Esophagus (tissue), 2 donors: Measurements from ENCODE around the gene RIOK2. TPM values are rescaled to one million over a fixed set of nuclear protein-coding genes. Genes with fewer than 3 reads are reported as not detected.

Experiments
- H3K27ac ChIP-seq, 2 donors: one replicate each; pipeline ENCODE4 v1.5.1; 2013; ENCODE audit warnings: low read depth in 2 of 2, mild to moderate bottlenecking in 2 of 2, inconsistent platforms in 1 of 2, low read length in 1 of 2, moderate library complexity in 1 of 2
- H3K27me3 ChIP-seq, 2 donors: one replicate each; pipeline ENCODE4 v1.6.1; 2013; ENCODE audit warnings: low read length in 2 of 2, control low read depth in 1 of 2, mild to moderate bottlenecking in 1 of 2; ENCODE audit not compliant: insufficient read depth in 2 of 2, control insufficient read depth in 1 of 2
- H3K36me3 ChIP-seq, 2 donors: one replicate each; pipeline ENCODE4 v1.6.1; 2013; ENCODE audit warnings: low read length in 1 of 2; ENCODE audit not compliant: control insufficient read depth in 2 of 2, insufficient read depth in 2 of 2
- H3K4me1 ChIP-seq, 2 donors: one replicate each; pipeline ENCODE4 v1.6.1; 2013; ENCODE audit warnings: low read length in 1 of 2; ENCODE audit not compliant: control insufficient read depth in 2 of 2, insufficient read depth in 2 of 2
- H3K4me3 ChIP-seq, 2 donors: one replicate each; pipeline ENCODE4 v1.5.1; 2013; ENCODE audit warnings: low read length in 2 of 2, mild to moderate bottlenecking in 2 of 2, low read depth in 1 of 2, moderate library complexity in 1 of 2
- H3K9me3 ChIP-seq, 2 donors: one replicate each; pipeline ENCODE4 v1.6.1; 2013; ENCODE audit warnings: mild to moderate bottlenecking in 2 of 2, low read depth in 1 of 2, low read length in 1 of 2, moderate library complexity in 1 of 2; ENCODE audit not compliant: control insufficient read depth in 2 of 2, insufficient read depth in 1 of 2
- WGBS, 2 donors: extraction: QIAGEN DNeasy Blood & Tissue Kit; methylation state at CpG; one replicate each; pipeline ENCODE4 v1.1.7; 2013; 5-methylcytosine and 5-hydroxymethylcytosine counted together
- polyA plus RNA-seq, 2 donors: library from polyadenylated mRNA; stranded (reverse); fragments of 200-250 nt; gene quantifications; one replicate each; pipeline ENCODE4 v1.2.3, GENCODE V29; 2013
- donor health status: healthy with polysubstance abuse.
- donor health status: Bipolar disorder and iron deficiency.

The RIOK2 gene
- polyA plus RNA-seq, 2 donors: 7.0 to 10.2 TPM

GRCh38 chr5:97119007-97119390 is 64.0 kb downstream of the RIOK2 start:
- H3K27ac ChIP-seq: no peak overlapping the region
- no peaks in the 10 kb centered on the region for H3K4me1 ChIP-seq
- H3K4me3 ChIP-seq: no peak overlapping the region
- H3K27me3 ChIP-seq: no peaks in the 10 kb centered on the region
- H3K36me3 ChIP-seq: no peaks in the 10 kb centered on the region
- H3K9me3 ChIP-seq: no peaks in the 10 kb centered on the region
- 67 to 71% methylated on average over 2 of the region's 2 CpGs for WGBS, 2 donors

- H3K27ac ChIP-seq: no peak overlapping the region
- H3K9me3 ChIP-seq: no peaks in the 10 kb centered on the region
- H3K4me3 ChIP-seq: no peak overlapping the region
- no peaks in the 10 kb centered on the region for H3K27me3 ChIP-seq
- no peaks in the 10 kb centered on the region for H3K36me3 ChIP-seq
- WGBS, 2 donors: 64 to 78% methylated on average over 2 of the region's 2 CpGs
- H3K4me1 ChIP-seq: no peaks in the 10 kb centered on the region
Measured at GRCh38 chr5:97118261-97119006, 64.6 kb downstream of the RIOK2 start.

- no peak overlapping the region for H3K27ac ChIP-seq
- no peaks in the 10 kb centered on the region for H3K36me3 ChIP-seq
- H3K4me1 ChIP-seq: no peaks in the 10 kb centered on the region
- no peak overlapping the region for H3K4me3 ChIP-seq
- 82 to 85% methylated on average over 9 of the region's 9 CpGs for WGBS, 2 donors
- no peaks in the 10 kb centered on the region for H3K27me3 ChIP-seq
- H3K9me3 ChIP-seq: no peaks in the 10 kb centered on the region
Measured at GRCh38 chr5:97115932-97116331, 67.1 kb downstream of the RIOK2 start.

- Histone ChIP-seq H3K27ac (no peak overlapping the region), H3K36me3 (no peaks in the 10 kb centered on the region), H3K4me3 (no peak overlapping the region), H3K27me3 (no peaks in the 10 kb centered on the region), H3K9me3 (no peaks in the 10 kb centered on the region), H3K4me1 (no peaks in the 10 kb centered on the region)
- 72 to 80% methylated on average over 6 of the region's 6 CpGs for WGBS, 2 donors
Measured at GRCh38 chr5:97112230-97112629, 70.8 kb downstream of the RIOK2 start.

- 47 to 50% methylated on average over 4 of the region's 4 CpGs for WGBS, 2 donors
- H3K4me1 ChIP-seq: no peaks in the 10 kb centered on the region
- no peaks in the 10 kb centered on the region for H3K9me3 ChIP-seq
- no peaks in the 10 kb centered on the region for H3K36me3 ChIP-seq
- no peaks in the 10 kb centered on the region for H3K27me3 ChIP-seq
- H3K4me3 ChIP-seq: no peak overlapping the region
- H3K27ac ChIP-seq: no peak overlapping the region
Measured at GRCh38 chr5:97111616-97112015, 71.4 kb downstream of the RIOK2 start.

GRCh38 chr5:97111004-97111403 is 72.0 kb downstream of the RIOK2 start:
- no peaks in the 10 kb centered on the region for H3K36me3 ChIP-seq
- no peaks in the 10 kb centered on the region for H3K4me1 ChIP-seq
- no peak overlapping the region for H3K27ac ChIP-seq
- 80 to 82% methylated on average over 5 of the region's 5 CpGs for WGBS, 2 donors
- H3K4me3 ChIP-seq: no peak overlapping the region
- no peaks in the 10 kb centered on the region for H3K9me3 ChIP-seq
- H3K27me3 ChIP-seq: no peaks in the 10 kb centered on the region

Other genes starting within 250 kb of the RIOK2 start
- 1 to 10 TPM; 4.3 to 5.7 TPM for gene LNPEP, start 247.2 kb downstream of the RIOK2 start, polyA plus RNA-seq
- not detected for gene LIX1, start 40.6 kb downstream of the RIOK2 start, polyA plus RNA-seq